Measurements from ENCODE around the gene NR2F1-AS1. TPM values are rescaled to one million over a fixed set of nuclear protein-coding genes. Genes with fewer than 3 reads are reported as not detected.

The NR2F1-AS1 gene
- total RNA-seq, 1 donor = not detected

Other genes starting within 250 kb of the NR2F1-AS1 start
- 0.42 TPM for gene NR2F1, start 2.0 kb upstream of the NR2F1-AS1 start, total RNA-seq
- gene POU5F2, start 160.4 kb upstream of the NR2F1-AS1 start, total RNA-seq = 3.0 TPM

Measured in mononuclear cell (primary cell).